Suprapubic skin (tissue), 4 donors: ENCODE results near the gene DDIT4. TPM values are rescaled to one million over a fixed set of nuclear protein-coding genes. Genes with fewer than 3 reads are reported as not detected.

ENCODE experiments used
- DNase-seq, 2 donors: peaks; one replicate each; pipeline ENCODE4 v3.0.0-alpha.2; 2019; ENCODE audit warnings: low spot score in 2 of 2
- H3K27ac ChIP-seq: fragments of 200-600 bp; sonication (generic); one replicate; pipeline ENCODE4 v1.5.1; 2019
- H3K27me3 ChIP-seq: fragments of 200-600 bp; sonication (generic); one replicate; pipeline ENCODE4 v1.5.1; 2019
- H3K36me3 ChIP-seq: fragments of 200-600 bp; sonication (generic); one replicate; pipeline ENCODE4 v1.5.1; 2019
- H3K4me1 ChIP-seq: fragments of 200-600 bp; sonication (generic); one replicate; pipeline ENCODE4 v1.5.1; 2019
- H3K4me3 ChIP-seq: fragments of 200-600 bp; sonication (generic); one replicate; pipeline ENCODE4 v1.5.1; 2019; ENCODE audit warnings: mild to moderate bottlenecking
- H3K9me3 ChIP-seq: fragments of 200-600 bp; sonication (generic); one replicate; pipeline ENCODE4 v1.5.1; 2019
- CTCF ChIP-seq, 2 donors: fragments of 200-600 bp in 1 of 2; fragments of 450-650 bp in 1 of 2; sonication (generic) in 1 of 2; IDR thresholded peaks; one replicate each; pipeline ENCODE4 v1.5.1; 2016 to 2019; ENCODE audit warnings: antibody characterized with exemption in 2 of 2, mild to moderate bottlenecking in 1 of 2, moderate library complexity in 1 of 2
- EP300 ChIP-seq: sonication (generic); formaldehyde crosslinking; IDR thresholded peaks from one replicate; pipeline ENCODE4 v1.6.1; 2017; ENCODE audit warnings: antibody characterized with exemption
- POLR2A ChIP-seq, 2 donors: fragments of 450-650 bp; IDR thresholded peaks; one replicate each; pipeline ENCODE4 v1.6.1; 2017; ENCODE audit warnings: antibody characterized with exemption in 2 of 2, mild to moderate bottlenecking in 2 of 2, moderate library complexity in 2 of 2
- POLR2AphosphoS5 ChIP-seq, 3 donors: sonication (generic); formaldehyde crosslinking; IDR thresholded peaks; one replicate each; pipeline ENCODE4 v1.6.1; 2017; ENCODE audit warnings: antibody characterized with exemption in 3 of 3
- WGBS: methylation state at CpG from one replicate; pipeline ENCODE4 v1.1.5; 2018; 5-methylcytosine and 5-hydroxymethylcytosine counted together
- total RNA-seq, 4 donors: library from RNA; depleted of rRNA; stranded (reverse); fragments of >200 nt; gene quantifications; one replicate each; pipeline ENCODE4 v1.1.0, GENCODE V29; 2016

The DDIT4 gene
- total RNA-seq, 4 donors from 2014 or later: 170 to 246 (median 225) TPM

- Histone ChIP-seq H3K27ac (no peak overlapping the region), H3K9me3 (no peaks in the 10 kb centered on the region), H3K36me3 (peaks cover 16% of the 10 kb centered on the region), H3K4me1 (peaks cover 13% of the 10 kb centered on the region), H3K27me3 (no peaks in the 10 kb centered on the region), H3K4me3 (no peak overlapping the region)
- 79% methylated on average over 5 of the region's 5 CpGs for WGBS
- TF ChIP-seq CTCF (IDR thresholded peaks at IDR 0.05) (no peak), POLR2A (IDR thresholded peaks at IDR 0.05) (no peak), POLR2AphosphoS5 (IDR thresholded peaks at IDR 0.05) (no peak), EP300 (no peak)
- DNase-seq: no peak
These were observed 3.0 kb upstream of the DDIT4 start for GRCh38 chr10:72270607-72271281.

- peaks cover 25% of the 10 kb centered on the region for H3K36me3 ChIP-seq
- H3K4me3 ChIP-seq: peak overlapping the region; percentile 94
- H3K27me3 ChIP-seq: no peaks in the 10 kb centered on the region
- 3% methylated on average over 28 of the region's 28 CpGs for WGBS
- TF ChIP-seq CTCF (IDR thresholded peaks at IDR 0.05) (no peak), POLR2AphosphoS5 (IDR thresholded peaks at IDR 0.05) (peak in 2 of 3 donors; percentile 87 to 89), EP300 (no peak), POLR2A (IDR thresholded peaks at IDR 0.05) (no peak)
- peak; percentile 96 for DNase-seq
- H3K27ac ChIP-seq: peak overlapping the region; percentile 97
- peaks cover 33% of the 10 kb centered on the region for H3K4me1 ChIP-seq
- no peaks in the 10 kb centered on the region for H3K9me3 ChIP-seq
These were observed 875 bp upstream of the DDIT4 start for GRCh38 chr10:72272689-72273409.

GRCh38 chr10:72274213-72274729, 547 bp downstream of the DDIT4 start:
- Histone ChIP-seq H3K36me3 (peaks cover 25% of the 10 kb centered on the region), H3K9me3 (no peaks in the 10 kb centered on the region), H3K4me1 (peaks cover 33% of the 10 kb centered on the region), H3K27ac (peak overlapping the region; percentile 97), H3K4me3 (peak overlapping the region; percentile 94), H3K27me3 (no peaks in the 10 kb centered on the region)
- TF ChIP-seq CTCF (IDR thresholded peaks at IDR 0.05): no peak
- no peak for TF ChIP-seq POLR2AphosphoS5 (IDR thresholded peaks at IDR 0.05)
- no peak for TF ChIP-seq EP300
- TF ChIP-seq POLR2A (IDR thresholded peaks at IDR 0.05): no peak
- 0% methylated on average over 13 of the region's 40 CpGs for WGBS
- DNase-seq: no peak

- Histone ChIP-seq H3K9me3 (no peaks in the 10 kb centered on the region), H3K36me3 (peaks cover 25% of the 10 kb centered on the region), H3K4me1 (peaks cover 33% of the 10 kb centered on the region), H3K4me3 (peak overlapping the region; percentile 94), H3K27ac (peak overlapping the region; percentile 97), H3K27me3 (no peaks in the 10 kb centered on the region)
- peak; percentile 24 to 67 for TF ChIP-seq CTCF (IDR thresholded peaks at IDR 0.05)
- TF ChIP-seq POLR2AphosphoS5 (IDR thresholded peaks at IDR 0.05): peak in 1 of 3 donors; percentile 23
- no peak for TF ChIP-seq POLR2A (IDR thresholded peaks at IDR 0.05)
- peak in 1 of 2 donors; percentile 85 for DNase-seq
- WGBS: 12% methylated on average over 5 of the region's 26 CpGs
These were observed 1.1 kb downstream of the DDIT4 start for GRCh38 chr10:72274730-72275350.
